GM19438 (cell line): ENCODE data around the gene TNFRSF12A.
A peak's percentile ranks its signal among the peaks of the same experiment; 100 is the strongest.

Source experiments
- ATAC-seq: cut with Tn5 transposase; IDR thresholded peaks from one replicate; pipeline ENCODE4 v1.9.1; 2021; ENCODE audit warnings: low read depth; ENCODE audit not compliant: unreplicated experiment

The TNFRSF12A gene

DNA sequence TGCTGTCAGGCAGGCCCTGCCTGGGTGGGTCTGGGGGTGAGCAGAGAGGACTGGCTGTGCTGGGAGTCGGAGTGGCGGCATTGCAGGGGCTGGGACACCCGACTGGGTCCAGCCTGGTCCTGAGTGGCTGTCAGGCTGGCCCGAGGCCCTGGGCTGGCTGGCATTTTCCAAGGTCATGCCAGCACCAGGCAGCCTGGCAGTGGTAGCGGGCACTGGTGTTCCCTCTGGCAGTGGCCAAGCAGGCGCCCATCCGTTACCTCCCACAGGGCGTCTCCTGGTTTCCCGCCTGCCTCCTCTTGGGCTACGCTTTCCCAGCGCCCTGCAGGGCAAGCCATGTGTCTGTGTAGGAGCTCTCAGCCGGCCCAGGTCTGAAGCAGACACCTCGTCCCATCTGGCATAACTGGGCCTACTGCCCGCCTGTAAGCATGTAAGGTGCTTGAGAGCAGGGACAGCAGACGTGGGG lies 34.2 kb upstream of the TNFRSF12A start:
- ATAC-seq: no peak

DNA sequence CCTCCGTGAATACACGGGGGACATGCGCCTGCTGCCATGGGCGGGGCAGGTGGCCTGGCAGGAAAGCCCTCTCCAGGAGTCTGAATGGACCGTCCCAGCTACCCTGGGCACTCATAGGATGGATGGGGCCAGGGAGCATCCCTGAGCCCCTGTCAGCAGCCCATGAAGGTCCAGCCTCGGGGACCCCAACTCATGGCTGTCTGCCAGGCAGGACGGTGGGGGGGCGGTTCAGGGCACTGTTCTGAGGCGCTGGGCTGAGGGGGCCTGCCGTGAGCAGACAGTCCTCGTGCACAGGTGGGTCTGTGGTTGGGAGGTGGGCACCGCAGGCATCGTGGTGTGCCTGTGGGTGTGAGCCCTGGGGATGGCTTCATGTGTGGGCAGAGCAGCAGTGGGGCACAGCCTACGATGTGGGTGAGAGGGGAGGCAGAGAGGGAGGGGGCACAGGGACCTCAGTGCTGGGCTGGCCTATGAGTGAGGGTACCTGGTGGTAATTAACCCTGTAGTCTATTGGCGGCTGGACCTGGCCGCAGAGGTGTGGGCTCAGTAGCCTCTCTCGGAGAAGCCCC lies 33.5 kb upstream of the TNFRSF12A start:
- ATAC-seq: no peak

DNA sequence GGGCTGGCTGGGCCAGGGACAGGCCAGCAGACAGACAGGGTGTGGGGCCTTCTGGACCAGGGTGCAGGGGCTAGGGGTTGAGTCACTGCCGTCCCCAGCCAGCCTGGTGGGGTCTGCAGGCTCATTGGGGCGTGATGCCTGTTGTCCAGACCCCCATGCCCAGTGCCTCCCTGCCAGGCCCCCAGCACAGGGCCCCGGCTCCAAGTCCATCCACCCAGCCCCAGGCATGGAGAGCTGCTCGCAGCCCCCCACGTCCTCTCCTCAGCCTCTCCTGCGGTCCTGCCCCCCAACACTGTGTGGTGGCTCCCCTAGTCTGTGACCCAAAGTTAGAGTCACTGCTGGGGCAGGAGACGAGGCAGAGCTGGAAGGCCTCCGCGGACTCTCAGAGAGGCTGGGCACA lies 32.9 kb upstream of the TNFRSF12A start:
- ATAC-seq: no peak

DNA sequence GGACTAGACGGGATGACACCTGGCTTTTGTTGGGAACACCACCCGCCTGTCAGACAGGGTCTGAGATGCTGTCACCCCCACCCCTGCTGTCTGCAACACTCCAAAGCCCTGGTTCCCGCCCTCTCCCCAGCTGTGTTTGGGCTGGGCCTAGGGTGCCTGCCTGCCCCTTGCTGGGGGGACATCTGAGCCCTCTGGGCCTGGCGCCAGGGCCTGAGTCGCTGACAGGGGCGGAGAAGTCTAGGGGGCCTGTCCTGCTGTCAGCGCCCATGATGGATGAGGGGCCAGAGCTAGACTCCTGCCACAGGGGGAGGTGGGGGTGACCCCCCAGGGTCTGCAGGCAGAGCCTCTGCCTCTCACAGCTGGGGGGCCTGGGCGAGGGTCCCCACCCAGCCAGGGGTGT lies 32.3 kb upstream of the TNFRSF12A start:
- ATAC-seq: no peak

DNA sequence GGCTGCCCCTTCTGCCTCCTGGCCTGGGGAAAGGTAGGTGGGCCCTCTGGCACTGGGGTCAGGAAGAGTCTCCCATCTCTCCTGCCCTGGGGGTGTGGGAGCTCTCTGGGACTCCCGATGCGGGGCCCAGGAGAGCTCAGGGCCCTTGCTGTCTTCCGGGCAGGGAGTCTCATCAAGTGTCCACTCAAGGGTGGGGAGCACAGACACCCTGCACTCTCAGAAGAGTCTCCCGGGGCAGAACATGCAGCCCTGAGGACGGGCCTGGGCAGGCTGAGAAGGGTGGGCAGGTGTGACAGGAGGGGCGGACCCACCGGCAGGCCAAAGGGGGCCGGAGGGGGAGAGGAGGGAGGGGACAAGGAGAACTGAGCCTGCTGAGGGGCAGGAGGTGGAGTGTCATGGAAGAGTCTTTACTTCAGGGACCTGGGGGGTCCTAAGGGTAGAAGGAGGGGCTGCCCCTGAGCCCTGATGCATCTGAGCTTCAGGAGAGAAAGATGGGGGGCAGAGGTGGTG lies 31.5 kb upstream of the TNFRSF12A start:
- ATAC-seq: no peak

DNA sequence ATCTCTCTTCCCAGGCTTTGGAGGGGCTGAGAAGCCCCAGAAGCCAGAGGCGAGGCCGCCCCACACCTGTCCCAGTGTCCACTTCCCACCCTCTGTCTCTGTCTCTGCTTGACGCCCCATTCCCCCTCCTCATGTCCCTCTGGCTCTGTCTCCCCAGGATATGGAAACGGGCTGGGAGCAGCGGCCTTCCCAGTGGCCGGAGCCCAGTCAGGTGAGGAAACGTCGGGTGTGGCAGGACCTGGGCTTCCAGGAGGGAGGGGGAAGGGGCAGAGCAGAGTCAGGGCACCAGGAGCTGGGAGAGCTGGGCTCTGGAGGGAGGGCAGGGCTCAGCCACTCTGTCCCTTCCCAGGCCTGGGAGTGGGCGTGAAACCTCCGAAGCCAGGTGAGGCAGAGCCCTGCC lies 29.3 kb upstream of the TNFRSF12A start:
- ATAC-seq: no peak

DNA sequence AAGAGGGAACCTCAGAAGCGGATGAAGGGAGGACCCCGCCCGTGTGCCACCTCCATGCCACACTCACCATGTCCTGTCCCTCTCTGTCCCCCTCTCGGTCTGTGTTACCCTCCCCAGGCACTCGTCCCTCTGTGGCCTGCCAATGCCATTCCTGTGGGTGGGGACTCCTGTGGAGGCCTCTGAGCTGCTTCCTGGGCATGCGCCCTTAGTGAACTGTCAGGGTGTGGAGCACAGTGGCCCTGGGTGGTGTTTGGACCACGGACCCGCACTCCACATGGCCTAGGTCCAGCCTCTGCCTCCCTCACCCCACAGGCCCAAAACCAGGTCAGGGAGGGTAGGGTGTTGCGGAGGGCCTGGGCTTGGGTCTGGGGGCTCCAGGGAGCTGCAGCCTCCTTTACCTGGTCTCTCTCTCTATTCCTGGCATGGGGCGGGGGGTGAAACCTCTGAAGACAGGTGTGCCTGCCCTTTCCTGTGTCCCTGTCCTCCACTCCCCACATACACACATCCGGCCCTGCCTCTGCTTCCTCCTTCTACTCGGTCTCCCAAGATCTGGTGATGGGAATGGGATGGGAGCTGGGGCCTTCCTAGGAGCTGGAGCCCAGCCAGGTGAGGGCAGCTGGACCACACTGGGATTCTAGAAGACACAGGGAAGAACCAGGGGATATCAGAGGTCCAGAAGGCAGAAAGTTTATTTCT lies 28.5 kb upstream of the TNFRSF12A start:
- ATAC-seq: no peak

DNA sequence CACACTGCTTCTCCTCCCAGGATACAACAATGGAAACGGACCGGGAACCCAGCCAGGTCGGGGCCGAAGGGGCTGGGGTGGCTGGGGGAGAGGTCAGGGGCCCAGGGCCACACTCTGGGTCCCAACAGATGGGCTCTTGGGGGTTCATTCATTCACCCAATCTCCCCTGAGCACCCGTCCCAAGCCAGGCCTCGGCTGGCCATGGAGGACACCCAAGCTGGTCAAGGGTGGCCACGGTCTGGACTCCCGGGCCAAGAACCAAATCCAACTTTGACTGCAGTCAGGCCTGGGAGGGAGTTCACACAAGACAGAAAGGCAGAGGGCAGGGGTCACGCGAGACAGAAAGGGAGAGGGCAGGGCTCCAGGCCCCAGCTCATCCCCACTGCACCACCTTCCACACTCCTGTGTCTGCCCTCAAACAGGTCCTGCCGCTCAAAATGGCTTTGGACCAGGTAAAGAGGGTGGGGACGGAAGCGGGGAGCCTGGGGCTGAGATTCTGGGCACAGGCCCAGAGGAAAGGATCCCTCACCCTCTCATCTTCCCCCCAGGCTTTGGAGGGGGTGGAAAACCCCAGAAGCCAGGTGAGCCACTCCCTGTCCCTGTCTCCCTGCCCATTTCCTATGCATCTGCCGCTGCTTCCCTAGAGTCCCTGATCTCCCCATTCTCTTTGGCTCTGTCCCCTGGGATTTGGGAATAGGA lies 27.6 kb upstream of the TNFRSF12A start:
- ATAC-seq: no peak

DNA sequence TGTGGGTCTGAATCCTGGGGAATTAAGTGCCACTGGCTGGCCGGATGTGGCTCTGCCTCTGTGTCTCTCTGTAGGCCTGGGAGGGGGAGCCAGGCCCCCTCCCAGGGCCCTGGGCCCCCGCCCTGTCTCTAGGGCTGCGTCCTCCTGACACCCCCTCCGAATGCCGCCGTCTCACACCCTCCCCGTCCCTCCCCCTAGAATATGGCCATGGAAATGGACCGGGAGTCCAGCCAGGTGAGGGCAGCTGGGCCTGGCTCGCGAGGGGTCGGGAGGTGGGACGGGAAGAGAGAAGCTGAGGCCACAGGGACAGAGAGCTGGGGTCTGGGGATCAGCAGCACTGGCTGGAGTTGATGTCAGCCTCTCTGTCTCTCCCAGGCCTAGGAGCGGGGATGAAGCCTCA lies 23.9 kb upstream of the TNFRSF12A start:
- ATAC-seq: no peak

DNA sequence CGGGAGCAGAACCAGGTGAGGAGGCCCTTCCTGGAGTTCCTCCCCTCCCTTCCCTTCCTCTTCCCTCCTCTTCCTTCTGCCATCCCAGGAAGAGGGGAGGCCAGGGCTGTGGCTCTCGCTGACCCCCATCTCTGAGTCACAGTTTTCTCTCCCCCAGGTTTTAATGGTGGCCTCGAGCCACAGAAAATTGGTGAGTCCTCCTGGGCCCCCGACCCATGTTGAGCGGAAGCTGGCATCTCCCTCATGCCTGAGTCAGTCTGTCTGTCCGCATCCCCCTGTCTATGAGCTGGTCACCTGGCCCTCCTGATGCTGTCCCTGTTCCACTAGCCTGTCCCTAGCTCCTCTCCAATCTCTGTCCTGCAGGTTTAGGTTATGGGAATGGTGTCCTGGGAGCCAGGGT lies 20.2 kb upstream of the TNFRSF12A start:
- no peak for ATAC-seq

DNA sequence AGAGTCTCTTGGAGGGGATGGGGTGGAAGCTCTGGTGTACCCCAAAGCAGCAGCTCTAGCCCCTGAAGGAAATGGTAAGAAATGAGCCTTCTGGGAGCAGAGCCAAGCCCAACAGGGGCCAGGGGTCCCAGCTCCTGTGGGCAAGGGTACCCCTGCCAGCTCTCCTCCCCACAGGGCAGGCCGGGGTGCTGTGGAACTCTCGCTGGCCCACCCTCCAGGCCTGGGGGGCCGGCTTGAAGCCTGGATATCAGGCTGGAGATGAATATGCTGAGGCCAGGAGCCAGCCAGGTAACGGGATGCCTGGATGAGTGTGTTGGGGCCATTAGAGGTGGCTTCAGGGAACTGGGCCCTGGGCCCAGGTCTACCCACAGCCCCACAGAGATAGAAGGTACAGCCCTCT lies 19.6 kb upstream of the TNFRSF12A start:
- ATAC-seq: no peak

DNA sequence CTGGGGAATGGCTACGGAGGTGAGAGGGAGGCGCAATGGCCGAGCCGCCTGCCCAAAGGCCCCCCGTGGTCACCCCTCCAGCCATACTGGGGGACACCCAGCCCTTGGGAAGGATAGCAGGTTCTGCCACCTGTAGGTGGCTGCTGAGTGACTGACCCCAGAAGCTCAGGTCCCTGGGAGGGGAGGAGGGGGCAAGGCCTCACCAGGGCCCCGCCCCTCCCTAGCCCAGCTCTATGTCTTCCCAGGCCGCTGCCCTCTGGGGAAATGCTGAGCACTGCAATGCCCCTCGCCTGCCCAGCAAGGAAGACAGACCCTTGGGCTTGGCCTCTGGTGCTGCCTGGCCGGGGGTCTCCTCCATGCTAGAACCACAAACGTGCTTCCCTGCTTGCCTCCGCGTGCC lies 18.9 kb upstream of the TNFRSF12A start:
- ATAC-seq: no peak

DNA sequence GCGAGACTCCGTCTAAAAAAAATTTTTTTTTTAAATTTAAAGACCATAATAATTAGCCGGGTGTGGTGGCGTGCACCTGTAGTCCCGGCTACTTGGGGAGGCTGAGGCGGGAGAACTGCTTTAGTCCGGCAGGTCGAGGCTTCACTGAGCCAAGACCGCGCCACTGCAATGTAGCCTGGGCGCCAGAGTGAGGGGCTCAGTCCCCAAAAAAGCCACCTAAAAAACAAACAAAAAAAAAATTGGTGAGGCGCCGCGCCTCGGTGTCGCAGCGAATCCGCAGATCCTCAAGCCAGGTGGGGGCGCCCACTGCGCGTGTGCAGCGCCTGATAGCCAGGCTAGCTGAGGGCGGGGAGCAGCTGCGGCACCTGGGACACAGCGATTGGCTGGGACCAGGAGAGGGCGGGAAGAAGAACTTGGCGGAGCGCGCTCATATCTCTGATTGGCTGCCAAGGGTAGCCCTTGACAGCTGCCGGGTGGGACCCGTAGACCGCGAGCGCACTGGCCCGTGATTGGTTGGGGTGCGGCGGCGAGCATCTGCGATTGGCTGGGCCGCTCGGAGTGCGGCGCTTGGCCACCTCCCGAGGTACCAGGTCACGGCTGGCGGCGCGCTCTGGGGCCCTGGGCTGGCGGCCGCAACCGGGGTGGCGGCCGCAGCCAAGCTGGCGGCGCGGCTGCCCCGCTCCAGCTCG lies 16.4 kb upstream of the TNFRSF12A start:
- ATAC-seq: peak; percentile 88

DNA sequence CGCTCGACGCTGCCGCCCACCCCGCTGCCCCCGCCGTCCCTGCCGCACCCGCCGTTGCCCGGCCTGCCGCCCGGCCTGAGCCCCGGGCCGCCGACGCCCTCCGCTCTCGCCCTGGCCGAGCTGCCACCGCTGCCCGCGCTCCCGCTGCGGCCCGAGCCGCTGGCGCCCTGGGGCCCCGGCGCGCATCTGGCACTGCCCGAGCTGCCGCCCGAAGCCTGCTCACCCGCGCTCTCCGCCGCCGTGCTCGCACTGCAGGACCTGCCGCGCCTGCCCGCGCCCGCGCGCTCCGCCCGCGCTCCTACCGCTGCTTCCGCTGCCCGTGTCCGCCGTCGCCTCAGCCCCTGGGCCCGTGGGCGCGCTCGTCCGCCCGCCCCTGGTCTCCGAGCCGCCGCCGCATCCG lies 15.8 kb upstream of the TNFRSF12A start:
- ATAC-seq: peak; percentile 0

DNA sequence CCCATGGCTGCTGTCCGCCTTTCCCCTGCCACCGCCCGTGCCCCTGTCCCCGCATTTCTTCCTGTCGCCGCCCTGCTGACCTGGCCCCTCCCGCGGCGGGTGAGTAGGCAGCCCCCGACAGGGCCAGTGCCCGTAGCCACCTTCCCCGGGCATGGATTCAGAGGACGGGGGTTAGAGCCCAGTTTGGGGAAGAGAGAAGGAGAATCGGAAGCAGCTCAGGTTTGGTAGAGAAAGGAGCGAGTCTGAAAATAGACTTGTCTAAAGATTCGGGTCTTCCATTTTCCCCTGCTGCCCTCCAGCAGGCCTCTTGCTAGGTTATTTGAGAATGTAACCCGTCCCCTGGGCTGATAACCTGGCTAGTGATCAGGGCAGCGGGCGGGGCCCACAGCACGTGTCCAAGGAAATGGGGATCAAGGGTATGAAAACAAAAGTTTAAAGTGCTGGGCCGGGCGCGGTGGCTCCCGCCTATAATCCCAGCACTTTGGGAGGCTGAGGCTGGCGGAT lies 15.3 kb upstream of the TNFRSF12A start:
- ATAC-seq: no peak

DNA sequence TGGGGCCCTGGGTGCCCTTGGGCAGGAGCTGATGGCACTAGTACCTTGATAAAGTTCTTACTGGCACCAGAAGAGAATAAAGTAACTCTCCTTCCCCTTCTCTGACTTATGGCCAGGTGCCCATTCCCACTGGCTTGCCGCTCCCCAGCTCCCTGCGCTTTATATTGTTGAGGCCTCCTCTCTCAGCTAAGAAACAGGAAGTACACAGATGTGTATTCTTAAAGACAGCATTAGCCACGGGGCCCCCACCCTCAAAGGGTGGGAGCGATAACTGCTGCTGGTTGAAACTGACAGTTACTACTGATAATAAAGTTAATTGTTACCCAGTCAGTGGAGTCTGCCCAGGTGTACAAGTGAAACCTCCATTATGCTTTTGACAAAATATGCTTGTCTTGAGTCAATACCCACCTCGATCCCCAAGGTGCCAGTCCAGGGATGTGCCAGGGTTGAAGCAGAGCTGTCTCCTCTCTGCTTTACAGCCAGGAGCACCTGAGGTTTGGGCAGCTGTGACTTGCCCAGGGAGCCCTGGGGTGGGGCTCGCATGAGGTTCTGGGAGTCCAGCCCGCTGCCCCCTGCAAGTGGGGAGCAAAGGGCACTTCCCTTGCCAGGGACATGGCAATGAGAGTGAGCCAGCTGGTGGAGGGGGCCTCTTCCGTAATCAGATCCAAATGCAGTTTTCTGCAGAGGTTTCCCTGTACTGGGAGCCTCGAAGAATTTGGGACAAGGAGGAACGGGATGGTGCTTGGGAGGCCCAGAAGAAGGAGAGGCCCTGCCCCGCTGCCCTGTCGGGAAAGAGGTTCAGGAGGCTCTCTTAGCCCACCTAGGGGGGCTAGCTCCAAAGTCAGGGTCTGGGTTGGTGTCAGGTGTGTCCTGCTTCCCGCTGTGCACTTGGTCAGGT lies 12.9 kb upstream of the TNFRSF12A start:
- no peak for ATAC-seq

DNA sequence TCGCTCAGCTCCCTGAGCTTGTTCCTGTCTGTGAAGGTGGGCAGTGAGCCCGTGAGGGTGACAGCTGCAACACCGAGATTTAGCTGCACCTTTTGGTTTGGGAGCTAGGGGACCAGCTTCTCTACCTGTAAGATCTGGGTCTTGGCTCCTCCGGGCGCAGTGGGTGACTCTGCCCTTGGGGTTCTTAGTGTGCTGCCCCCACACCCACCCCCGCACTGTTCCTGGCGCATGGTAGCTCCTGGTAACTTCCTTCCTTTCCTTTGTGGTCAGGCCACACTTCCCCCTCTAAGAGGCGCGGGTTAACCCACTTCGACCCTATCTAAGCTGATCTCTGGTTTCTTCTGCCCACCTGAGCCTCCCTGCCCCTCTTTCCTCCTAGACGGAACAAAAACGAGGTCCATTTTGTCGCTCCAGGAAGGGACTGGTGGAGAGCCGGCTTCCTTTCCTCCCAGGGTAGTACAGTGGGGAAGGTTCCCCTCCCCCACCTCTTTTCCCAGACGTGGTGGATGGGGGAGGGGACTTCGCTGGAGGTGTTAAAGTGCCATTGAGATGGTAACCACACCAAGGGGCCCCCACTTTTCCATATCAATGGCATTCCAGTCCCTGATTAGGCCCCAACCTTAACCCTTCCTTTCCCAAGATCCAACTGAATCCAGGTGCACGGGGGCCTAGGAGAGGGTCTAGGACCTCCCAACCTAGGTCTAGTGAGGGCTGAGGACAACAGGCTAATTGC lies 12.0 kb upstream of the TNFRSF12A start:
- ATAC-seq: no peak

DNA sequence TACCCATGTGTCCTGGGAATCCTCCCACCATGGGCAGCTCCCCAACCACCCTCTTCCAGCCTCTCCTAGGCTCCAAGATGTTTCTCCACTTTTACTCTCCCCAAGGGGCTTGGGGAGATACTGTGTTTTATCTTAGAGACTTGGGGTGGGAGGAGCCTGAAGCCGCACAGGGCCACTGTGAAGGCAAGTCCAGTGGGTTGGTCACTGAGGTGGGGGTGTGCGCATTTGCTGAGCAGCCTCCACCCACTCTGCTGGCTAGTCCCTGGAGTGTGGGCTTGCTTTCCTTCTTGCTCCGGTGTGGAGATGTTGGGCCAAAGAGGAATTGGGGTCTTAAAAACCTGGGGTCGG lies 11.5 kb upstream of the TNFRSF12A start:
- no peak for ATAC-seq

DNA sequence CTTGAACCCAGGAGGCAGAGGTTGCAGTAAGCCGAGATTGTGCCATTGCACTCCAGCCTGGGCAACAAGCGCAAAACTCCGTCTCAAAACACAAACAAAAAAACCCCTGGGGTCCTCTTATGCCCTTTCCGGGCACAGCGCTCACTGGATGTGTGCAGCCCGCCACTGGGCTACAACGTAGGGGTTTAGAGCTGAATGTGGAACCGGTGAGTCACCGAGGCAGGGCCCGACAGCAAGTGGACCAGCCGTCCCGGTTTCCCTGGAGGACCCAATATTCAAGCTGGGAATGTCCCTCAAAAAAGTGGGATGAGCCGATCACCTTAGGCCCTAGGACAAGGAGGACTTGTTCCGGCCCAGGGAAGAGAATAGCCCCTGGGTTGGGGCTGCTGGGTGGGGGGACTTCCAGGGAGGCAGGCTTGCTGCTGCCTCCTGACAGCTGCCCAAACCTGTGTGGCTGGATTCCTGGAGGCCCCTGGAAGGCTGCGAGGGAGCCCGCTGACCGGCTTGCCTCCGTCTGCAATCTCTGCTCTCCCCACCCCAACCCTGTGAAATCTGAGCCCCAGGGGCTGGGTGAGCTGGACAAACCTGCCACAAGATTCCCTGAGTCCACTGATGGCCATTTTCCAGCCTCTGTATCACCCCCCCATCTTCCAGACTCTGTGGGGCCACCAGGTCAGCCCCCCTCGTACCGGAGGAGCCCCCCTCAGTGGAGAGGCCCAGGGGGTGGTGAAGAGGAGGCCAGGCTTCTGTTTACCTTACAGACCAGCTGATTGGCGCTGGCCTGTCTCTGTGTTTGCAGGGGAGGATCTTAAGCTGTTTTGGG lies 10.4 kb upstream of the TNFRSF12A start:
- no peak for ATAC-seq
